NCI-H460 (cell line): Measurements from ENCODE around the gene POU6F2. TPM values are rescaled to one million over a fixed set of nuclear protein-coding genes. Genes with fewer than 3 reads are reported as not detected.
"Not testable (repeated sequence)": the region's sequence is repeated elsewhere in the genome, so short reads cannot be mapped to it uniquely, and the experiment has no call there.

Experiments used
- DNase-seq: peaks from one replicate; pipeline ENCODE4 v3.0.0-alpha.2; 2016; ENCODE audit warnings: low read depth; ENCODE audit errors: extremely low read depth
- total RNA-seq: library from RNA; depleted of rRNA; stranded (reverse); fragments of >200 nt; shearing (Covaris generic); gene quantifications from 2 replicates; pipeline ENCODE4 v1.2.3, GENCODE V29; 2014

Gene POU6F2
- total RNA-seq, 1 experiment from 2014 or later, result not detected

DNA sequence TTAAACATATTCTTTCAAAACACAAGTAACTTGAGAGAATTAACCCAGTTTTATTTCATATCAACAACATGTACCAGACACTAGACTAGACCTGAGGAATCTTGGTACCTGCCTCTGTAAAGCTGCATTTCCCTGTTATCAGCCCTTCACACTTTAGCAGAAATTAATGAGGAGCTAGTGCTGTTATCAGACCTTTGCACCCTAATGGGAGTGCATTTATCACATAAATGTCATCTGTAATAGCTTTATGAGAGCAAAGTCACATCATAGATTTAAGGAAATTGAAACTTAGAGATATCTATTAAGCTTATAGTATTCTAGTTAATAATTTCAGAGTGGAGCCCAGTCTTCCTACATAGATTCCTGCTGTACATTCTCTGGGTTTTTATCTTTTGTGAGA, 318.1 kb downstream of the POU6F2 start:
- DNase-seq, result no peak

- DNase-seq, result no peak
Observed at GRCh38 chr7:39299695-39300094, 322.0 kb downstream of the POU6F2 start.

DNA sequence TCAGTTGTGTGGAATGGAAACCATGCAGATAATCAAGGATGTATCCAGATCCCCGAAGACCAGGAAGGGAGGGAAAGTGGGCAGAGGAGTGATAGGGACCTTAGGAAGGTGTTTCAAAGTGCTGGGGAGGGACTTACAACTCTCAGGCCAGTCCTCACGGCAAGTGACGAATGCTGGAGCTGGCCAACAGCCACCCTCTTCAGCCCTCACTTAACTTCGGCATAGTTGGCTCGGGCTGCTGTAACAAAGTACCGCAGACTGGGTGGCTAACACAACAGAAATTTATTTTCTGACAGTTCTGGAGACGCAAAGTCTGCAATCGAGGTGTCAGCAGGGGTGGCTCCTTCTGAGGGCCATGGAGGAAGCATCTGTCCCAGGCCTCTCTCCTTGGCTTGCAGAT, 322.6 kb downstream of the POU6F2 start:
- DNase-seq, result no peak

DNA sequence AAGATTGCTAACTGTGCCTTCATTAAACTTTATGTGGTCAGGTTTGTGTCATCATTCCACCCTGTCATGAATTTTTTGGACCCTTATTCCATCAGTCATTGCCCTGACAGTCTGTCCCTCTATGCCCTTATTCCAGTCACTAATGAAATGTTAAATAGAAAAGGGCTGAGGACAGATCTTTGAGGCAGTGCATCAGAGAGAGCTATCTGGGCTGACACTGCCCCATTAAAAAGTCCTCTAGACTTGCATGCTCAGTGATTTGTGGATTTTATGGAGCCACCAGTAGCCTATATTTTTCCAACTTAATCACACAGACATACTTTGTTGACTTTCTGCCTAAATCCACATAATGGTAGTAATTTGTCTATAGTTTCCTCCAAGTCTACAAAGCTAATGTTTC, 323.8 kb downstream of the POU6F2 start:
- no peak for DNase-seq

- DNase-seq, result no peak
Observed at GRCh38 chr7:39304178-39304577, 326.5 kb downstream of the POU6F2 start.

- DNase-seq, result no peak
Observed at GRCh38 chr7:39304668-39305405, 327.1 kb downstream of the POU6F2 start.

DNA sequence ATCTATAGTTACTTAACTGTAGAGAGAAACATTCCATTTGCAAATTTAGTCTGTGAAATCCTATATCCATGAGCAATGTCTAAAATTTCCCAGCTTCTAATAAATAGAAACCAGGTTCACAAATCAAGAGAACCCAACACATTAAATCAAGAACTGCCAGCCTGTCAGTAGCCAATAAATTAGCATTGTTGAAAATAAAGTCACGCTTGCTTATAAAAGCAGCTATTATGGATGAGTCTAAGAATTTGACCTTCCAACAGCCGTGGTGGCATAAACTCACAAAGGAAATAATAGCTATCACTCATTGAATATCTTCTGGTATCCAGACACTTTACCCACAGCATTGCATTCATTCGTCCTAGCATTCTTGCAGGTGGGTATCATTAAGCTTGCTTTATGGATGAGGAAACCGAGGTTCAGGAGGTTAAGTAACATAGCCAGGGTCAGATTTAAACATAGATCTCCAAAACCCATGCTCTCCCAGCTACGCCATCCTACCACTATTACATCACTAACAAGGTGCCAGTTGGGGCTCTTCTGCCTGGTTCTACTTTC, 328.4 kb downstream of the POU6F2 start:
- DNase-seq, result no peak

GRCh38 chr7:39310699-39311098, 333.0 kb downstream of the POU6F2 start:
- DNase-seq, result no peak

DNA sequence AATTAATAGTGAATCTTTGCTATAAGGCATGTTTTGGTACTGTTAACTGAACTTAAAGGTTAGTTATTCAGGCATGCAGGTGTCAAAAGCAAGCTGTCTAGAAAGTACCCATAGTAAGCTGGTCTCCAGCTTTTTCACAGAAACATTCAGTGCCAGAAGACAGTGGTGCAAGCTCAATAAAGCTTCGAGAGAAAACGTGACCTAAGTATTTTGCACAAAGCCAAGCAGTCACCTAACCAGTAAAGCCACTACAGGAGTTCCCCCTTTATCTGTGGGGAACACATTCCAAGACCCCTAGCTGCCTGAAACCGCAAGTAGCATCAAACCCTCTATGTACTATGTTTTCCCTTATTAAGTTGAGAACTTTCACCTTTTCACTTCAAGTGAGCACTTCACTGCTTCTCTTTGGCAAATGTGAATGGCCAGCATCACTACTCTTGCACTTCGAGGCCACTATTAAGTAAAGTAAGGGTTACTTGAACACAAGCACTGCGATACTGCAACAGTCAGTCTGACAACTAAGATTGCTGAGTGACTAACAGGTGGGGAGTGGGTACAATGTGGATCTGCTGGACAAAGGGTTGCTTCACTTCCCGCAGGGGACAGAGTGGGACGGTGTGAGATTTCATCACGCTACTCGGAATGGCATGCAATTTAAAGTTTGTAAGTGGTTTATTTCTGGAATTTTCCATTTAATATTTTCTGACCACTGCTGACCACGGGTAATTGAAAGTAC, 334.7 kb downstream of the POU6F2 start:
- DNase-seq, result no peak

- no peak for DNase-seq
Observed at GRCh38 chr7:39313376-39313775, 335.7 kb downstream of the POU6F2 start.

- DNase-seq, result no peak
Observed at GRCh38 chr7:39313974-39314373, 336.3 kb downstream of the POU6F2 start.

GRCh38 chr7:39317107-39317506, 339.4 kb downstream of the POU6F2 start:
- DNase-seq, result no peak

DNA sequence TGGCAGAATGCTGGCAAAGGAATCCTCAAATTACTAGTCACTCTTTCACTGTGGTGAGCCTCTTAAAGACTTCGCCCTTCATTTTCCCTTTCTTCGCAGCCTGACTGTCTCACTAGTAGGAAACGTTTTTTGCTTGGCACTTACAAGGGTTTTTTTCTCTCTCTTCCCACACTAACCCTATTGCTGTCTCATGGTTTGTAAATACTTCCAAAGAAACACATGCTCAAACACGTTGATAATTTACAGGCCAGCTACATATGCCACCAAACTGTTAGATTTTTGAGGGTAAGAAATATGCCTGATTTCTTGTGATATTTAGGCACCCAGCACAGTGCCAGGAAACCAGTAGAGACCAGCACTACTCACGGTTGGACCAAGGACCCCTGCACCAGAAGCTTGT, 340.2 kb downstream of the POU6F2 start:
- DNase-seq, result no peak

DNA sequence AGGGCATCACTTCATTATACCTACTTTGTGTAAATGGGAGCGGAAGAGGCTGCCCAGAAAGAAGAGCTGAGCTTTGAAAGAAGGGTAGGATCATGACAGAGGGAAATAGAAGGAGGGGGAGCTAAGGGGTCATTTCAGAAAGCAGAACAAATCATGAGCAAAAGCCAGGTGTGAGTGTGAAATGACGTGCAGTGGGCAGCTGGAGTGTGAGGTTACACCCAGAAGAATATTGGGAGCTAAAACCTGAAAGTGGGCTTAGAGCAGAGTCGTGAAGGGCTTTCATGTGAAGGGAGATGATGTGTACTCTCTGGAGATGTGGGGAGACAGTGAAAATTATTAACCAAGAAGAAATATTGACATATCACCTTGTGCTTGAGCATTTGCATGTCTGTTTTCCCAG, 343.5 kb downstream of the POU6F2 start:
- DNase-seq, result no peak

DNA sequence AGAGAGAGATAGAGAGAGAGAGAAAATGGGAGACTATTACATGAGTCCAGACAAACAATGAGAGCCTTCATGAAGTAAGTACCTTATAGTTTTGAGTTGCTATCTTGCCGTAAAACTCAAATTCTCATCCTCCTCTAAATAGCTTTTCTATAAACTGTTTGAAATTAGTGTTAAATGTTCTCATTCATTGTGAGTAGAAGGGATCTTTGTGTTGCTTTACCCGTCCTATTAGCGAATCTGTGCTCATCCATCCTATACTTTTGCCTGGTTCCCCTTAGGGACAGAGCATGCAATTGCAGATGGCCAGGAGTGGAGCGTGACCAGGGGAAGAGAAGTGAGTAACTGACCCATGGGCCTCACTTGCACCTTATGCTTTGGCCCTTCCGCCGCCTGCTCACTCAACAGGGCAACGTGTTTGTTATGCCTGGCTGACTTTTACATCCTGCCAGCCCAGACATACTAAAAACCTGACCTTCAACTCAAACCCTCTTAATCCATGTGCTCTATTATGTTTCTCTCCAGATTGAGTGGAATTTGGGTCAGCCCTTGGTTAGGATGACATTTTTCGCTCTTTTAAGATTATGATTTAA, 344.3 kb downstream of the POU6F2 start:
- no peak for DNase-seq

GRCh38 chr7:39324139-39324760, 346.5 kb downstream of the POU6F2 start:
- no peak for DNase-seq

DNA sequence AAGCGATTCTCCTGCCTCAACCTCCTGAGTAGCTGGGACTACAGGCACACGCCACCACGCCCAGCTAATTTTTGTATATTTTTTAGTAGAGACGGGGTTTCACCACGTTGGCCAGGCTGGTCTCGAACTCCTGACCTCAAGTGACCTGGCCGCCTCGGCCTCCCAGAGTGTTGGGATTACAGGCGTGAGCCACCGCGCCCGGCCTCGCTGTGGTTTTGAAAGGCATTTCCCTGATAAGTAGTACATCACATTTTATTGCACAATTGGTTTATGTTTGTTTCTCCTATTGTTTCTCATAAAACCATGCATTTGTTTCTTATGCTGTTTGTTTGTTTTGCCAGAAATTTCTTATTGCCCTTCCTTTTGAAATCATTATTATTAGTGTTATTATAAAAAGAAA, 353.9 kb downstream of the POU6F2 start:
- DNase-seq, result not testable (repeated sequence)

- no peak for DNase-seq
Observed at GRCh38 chr7:39332142-39332541, 354.4 kb downstream of the POU6F2 start.

GRCh38 chr7:39333701-39334100, 356.0 kb downstream of the POU6F2 start:
- DNase-seq, result no peak

DNA sequence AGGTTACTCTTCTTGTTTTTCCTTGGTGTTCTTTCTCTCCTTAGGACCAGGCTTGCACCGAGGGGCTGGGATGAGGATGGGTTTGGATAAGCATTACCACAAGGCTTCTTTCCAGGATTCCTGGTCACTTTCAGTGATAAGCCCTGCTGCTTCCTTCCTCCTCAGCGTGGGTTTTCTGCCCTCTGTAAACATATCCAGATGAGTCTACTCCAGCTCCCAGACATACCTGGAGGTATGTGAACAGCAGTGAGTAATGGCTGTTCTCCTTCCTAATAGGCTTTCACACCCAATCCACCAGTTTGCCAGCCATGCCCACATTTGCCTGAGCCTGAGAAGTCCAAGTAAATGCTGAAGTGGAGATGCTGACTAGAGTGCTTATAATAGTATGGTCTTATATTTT, 358.7 kb downstream of the POU6F2 start:
- no peak for DNase-seq

- no peak for DNase-seq
Observed at GRCh38 chr7:39338716-39339115, 361.0 kb downstream of the POU6F2 start.
